Fibroblast of pulmonary artery (primary cell): Measurements from ENCODE around the gene GDPGP1.

ENCODE experiments used
- DNase-seq: peaks from one replicate; pipeline ENCODE4 v3.0.0-alpha.2; 2010; ENCODE audit warnings: low read depth
- H3K4me3 ChIP-seq: replicated peaks from 2 replicates; pipeline ENCODE4 v1.5.1; 2011; ENCODE audit warnings: low read depth, mild to moderate bottlenecking, control low read depth, low read length, moderate library complexity
- CTCF ChIP-seq: IDR thresholded peaks from 2 replicates; pipeline ENCODE4 v1.5.1; 2011; ENCODE audit warnings: mild to moderate bottlenecking, control low read depth, low read length, inconsistent platforms; ENCODE audit errors: missing control alignments

GDPGP1 gene

DNA sequence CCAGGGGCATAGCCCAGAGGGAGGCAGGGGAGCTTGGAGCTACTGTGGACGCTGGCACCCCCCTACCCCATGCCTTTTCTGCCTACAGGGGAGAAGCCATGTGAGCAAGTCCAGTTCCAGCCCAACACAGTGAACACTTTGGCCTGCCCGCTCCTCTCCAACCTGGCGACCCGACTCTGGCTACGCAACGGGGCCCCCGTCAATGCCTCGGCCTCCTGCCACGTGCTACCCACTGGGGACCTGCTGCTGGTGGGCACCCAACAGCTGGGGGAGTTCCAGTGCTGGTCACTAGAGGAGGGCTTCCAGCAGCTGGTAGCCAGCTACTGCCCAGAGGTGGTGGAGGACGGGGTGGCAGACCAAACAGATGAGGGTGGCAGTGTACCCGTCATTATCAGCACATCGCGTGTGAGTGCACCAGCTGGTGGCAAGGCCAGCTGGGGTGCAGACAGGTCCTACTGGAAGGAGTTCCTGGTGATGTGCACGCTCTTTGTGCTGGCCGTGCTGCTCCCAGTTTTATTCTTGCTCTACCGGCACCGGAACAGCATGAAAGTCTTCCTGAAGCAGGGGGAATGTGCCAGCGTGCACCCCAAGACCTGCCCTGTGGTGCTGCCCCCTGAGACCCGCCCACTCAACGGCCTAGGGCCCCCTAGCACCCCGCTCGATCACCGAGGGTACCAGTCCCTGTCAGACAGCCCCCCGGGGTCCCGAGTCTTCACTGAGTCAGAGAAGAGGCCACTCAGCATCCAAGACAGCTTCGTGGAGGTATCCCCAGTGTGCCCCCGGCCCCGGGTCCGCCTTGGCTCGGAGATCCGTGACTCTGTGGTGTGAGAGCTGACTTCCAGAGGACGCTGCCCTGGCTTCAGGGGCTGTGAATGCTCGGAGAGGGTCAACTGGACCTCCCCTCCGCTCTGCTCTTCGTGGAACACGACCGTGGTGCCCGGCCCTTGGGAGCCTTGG, 5.9 kb upstream of the GDPGP1 start:
- TF ChIP-seq CTCF: no peak
- no peak overlapping the region for H3K4me3 ChIP-seq
- no peak for DNase-seq

DNA sequence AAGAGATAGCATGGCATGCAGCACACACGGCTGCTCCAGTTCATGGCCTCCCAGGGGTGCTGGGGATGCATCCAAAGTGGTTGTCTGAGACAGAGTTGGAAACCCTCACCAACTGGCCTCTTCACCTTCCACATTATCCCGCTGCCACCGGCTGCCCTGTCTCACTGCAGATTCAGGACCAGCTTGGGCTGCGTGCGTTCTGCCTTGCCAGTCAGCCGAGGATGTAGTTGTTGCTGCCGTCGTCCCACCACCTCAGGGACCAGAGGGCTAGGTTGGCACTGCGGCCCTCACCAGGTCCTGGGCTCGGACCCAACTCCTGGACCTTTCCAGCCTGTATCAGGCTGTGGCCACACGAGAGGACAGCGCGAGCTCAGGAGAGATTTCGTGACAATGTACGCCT, 5.0 kb upstream of the GDPGP1 start:
- H3K4me3 ChIP-seq: no peak overlapping the region
- no peak for TF ChIP-seq CTCF
- no peak for DNase-seq

GRCh38 chr15:90230071-90230494, 3.9 kb upstream of the GDPGP1 start:
- TF ChIP-seq CTCF: no peak
- H3K4me3 ChIP-seq: no peak overlapping the region
- no peak for DNase-seq

- DNase-seq: no peak
- H3K4me3 ChIP-seq: no peak overlapping the region
- no peak for TF ChIP-seq CTCF
These were observed 3.4 kb upstream of the GDPGP1 start for GRCh38 chr15:90230610-90231009.

- no peak for TF ChIP-seq CTCF
- no peak for DNase-seq
- no peak overlapping the region for H3K4me3 ChIP-seq
These were observed 2.7 kb upstream of the GDPGP1 start for GRCh38 chr15:90231028-90232017.

DNA sequence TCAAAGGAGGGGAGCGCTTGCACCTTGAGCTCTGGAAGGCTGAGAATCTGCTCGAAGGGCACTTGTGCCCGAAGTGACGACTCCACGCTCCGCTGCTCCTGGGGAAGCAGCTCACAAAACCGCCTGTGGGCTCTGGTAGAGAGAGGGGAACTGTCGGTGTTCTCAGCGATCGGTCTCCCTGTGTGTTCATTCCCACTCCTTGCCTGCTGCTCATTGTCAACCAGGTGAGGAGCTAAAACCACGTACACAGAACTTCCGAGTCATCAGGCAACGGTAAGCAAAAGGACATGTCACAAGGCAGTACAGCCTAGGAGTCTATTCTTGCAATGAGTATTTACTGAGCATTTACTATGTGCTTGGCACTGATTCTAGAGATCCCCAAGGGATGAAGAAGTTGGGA, 1.8 kb upstream of the GDPGP1 start:
- H3K4me3 ChIP-seq: no peak overlapping the region
- TF ChIP-seq CTCF: no peak
- no peak for DNase-seq
